IMR-90 (cell line): ENCODE data around the gene MAST3. TPM values are rescaled to one million over a fixed set of nuclear protein-coding genes. Genes with fewer than 3 reads are reported as not detected.

Source experiments
- ATAC-seq: fragments of 200-7000 bp; cut with Tn5 transposase; 2 replicates; pipeline ENCODE4 v1.9.1; 2020; ENCODE audit warnings: low read depth, mild to moderate bottlenecking, moderate library complexity
- BruUV-seq: library from RNA; stranded (reverse); fragments of 400-500 nt; replicated peaks from 2 replicates; lab custom pipeline; 2021; lab: Mats Ljungman, UMichigan
- CTCF ChIA-PET: fragments of 300-600 bp; formaldehyde crosslinking; extraction: SDS; loops from one replicate; lab custom pipeline; 2021; ENCODE audit warnings: antibody characterized with exemption; lab: Yijun Ruan, JAX
- POLR2A ChIA-PET: fragments of 300-600 bp; sonication (Branson Sonifier 250); formaldehyde crosslinking; loops from one replicate; lab custom pipeline; 2022; ENCODE audit warnings: antibody characterized with exemption; ENCODE audit not compliant: unreplicated experiment; lab: Charles Lee
- DNase-seq: peaks from one replicate; pipeline ENCODE4 v3.0.0; 2013
- H2AFZ ChIP-seq: replicated peaks from 2 replicates; pipeline ENCODE3; 2013; ENCODE audit warnings: low read length, mild to moderate bottlenecking; ENCODE audit not compliant: poor library complexity
- H2AK5ac ChIP-seq: 2 replicates; pipeline ENCODE4 v1.6.1; 2013; ENCODE audit warnings: low read depth, low read length, inconsistent platforms
- H2AK9ac ChIP-seq: replicated peaks from 2 replicates; pipeline ENCODE3; 2013; ENCODE audit warnings: mild to moderate bottlenecking, low read depth, low read length, moderate library complexity; ENCODE audit not compliant: poor library complexity
- H2BK120ac ChIP-seq: 2 replicates; pipeline ENCODE4 v1.6.1; 2013; ENCODE audit warnings: low read depth, low read length, inconsistent platforms
- H2BK15ac ChIP-seq: 3 replicates; pipeline ENCODE4 v1.6.1; 2013; ENCODE audit warnings: low read depth, low read length, inconsistent platforms
- H2BK20ac ChIP-seq: 2 replicates; pipeline ENCODE4 v1.6.1; 2013; ENCODE audit warnings: low read depth, mild to moderate bottlenecking, inconsistent platforms, low read length, moderate library complexity
- H2BK5ac ChIP-seq: 2 replicates; pipeline ENCODE4 v1.6.1; 2013; ENCODE audit warnings: mild to moderate bottlenecking, low read depth, low read length, inconsistent platforms; ENCODE audit not compliant: poor library complexity, severe bottlenecking
- H3K14ac ChIP-seq: replicated peaks from 2 replicates; pipeline ENCODE4 v1.6.1; 2013; ENCODE audit warnings: low read depth, low read length, inconsistent platforms
- H3K18ac ChIP-seq: 2 replicates; pipeline ENCODE4 v1.6.1; 2013; ENCODE audit warnings: low read depth, low read length, control low read depth
- H3K23ac ChIP-seq: 2 replicates; pipeline ENCODE4 v1.6.1; 2013; ENCODE audit warnings: low read depth, low read length, inconsistent platforms
- H3K27ac ChIP-seq: 2 replicates; pipeline ENCODE4 v1.5.1; 2013; ENCODE audit warnings: mild to moderate bottlenecking, control low read depth, low read length; ENCODE audit not compliant: insufficient read depth
- H3K27me3 ChIP-seq: 2 replicates; pipeline ENCODE4 v1.6.1; 2013; ENCODE audit warnings: low read length; ENCODE audit not compliant: control insufficient read depth, insufficient read depth
- H3K36me3 ChIP-seq: 2 replicates; pipeline ENCODE4 v1.6.1; 2013; ENCODE audit warnings: low read length, mixed read lengths; ENCODE audit not compliant: control insufficient read depth, insufficient read depth
- H3K4ac ChIP-seq: 2 replicates; pipeline ENCODE4 v1.6.1; 2013; ENCODE audit warnings: low read depth, low read length, inconsistent platforms
- H3K4me1 ChIP-seq: 2 replicates; pipeline ENCODE4 v1.6.1; 2013; ENCODE audit warnings: low read length, mixed read lengths; ENCODE audit not compliant: control insufficient read depth, insufficient read depth
- H3K4me2 ChIP-seq: 2 replicates; pipeline ENCODE4 v1.6.1; 2013; ENCODE audit warnings: low read depth, mild to moderate bottlenecking, control low read depth, low read length, moderate library complexity
- H3K4me3 ChIP-seq: 2 replicates; pipeline ENCODE4 v1.5.1; 2013; ENCODE audit warnings: low read depth, mild to moderate bottlenecking, control low read depth, low read length, moderate library complexity; ENCODE audit not compliant: insufficient read depth
- H3K56ac ChIP-seq: 2 replicates; pipeline ENCODE4 v1.6.1; 2013; ENCODE audit warnings: low read length, inconsistent platforms; ENCODE audit not compliant: insufficient read depth; ENCODE audit errors: extremely low read depth
- H3K79me1 ChIP-seq, 2 experiments: 2 replicates each; pipeline ENCODE4 v1.6.1; 2013; ENCODE audit warnings: low read length in 2 of 2, inconsistent platforms in 1 of 2, low read depth in 1 of 2
- H3K9ac ChIP-seq: 2 replicates; pipeline ENCODE4 v1.6.1; 2013; ENCODE audit warnings: low read depth, low read length, control low read depth
- H3K9me1 ChIP-seq: 2 replicates; pipeline ENCODE4 v1.6.1; 2013; ENCODE audit warnings: low read length, inconsistent platforms; ENCODE audit not compliant: insufficient read depth
- H3K9me3 ChIP-seq: 2 replicates; pipeline ENCODE4 v1.6.1; 2013; ENCODE audit warnings: low read length; ENCODE audit not compliant: control insufficient read depth, insufficient read depth
- H4K20me1 ChIP-seq: 2 replicates; pipeline ENCODE4 v1.6.1; 2013; ENCODE audit warnings: low read length, inconsistent platforms; ENCODE audit not compliant: insufficient read depth
- H4K5ac ChIP-seq: 2 replicates; pipeline ENCODE4 v1.6.1; 2013; ENCODE audit warnings: mild to moderate bottlenecking, low read depth, low read length, control low read depth
- H4K8ac ChIP-seq, 2 experiments: 2 replicates each; pipeline ENCODE4 v1.6.1; 2013; ENCODE audit warnings: low read depth in 2 of 2, low read length in 2 of 2, control low read depth in 1 of 2, inconsistent platforms in 1 of 2
- H4K91ac ChIP-seq: 2 replicates; pipeline ENCODE4 v1.6.1; 2013; ENCODE audit warnings: low read depth, low read length, inconsistent platforms; ENCODE audit not compliant: insufficient read depth
- CEBPB ChIP-seq: IDR thresholded peaks from 2 replicates; pipeline ENCODE4 v1.6.1; 2012; ENCODE audit warnings: low read depth, low read length, improper control_type of control experiment
- FOS ChIP-seq: fragments of 150-350 bp; IDR thresholded peaks from 2 replicates; pipeline ENCODE4 v1.6.1; 2016; ENCODE audit warnings: low read depth, low read length
- MXI1 ChIP-seq: IDR thresholded peaks from 2 replicates; pipeline ENCODE4 v1.6.1; 2012; ENCODE audit warnings: low read depth, mild to moderate bottlenecking, low read length, moderate library complexity, borderline replicate concordance
- RCOR1 ChIP-seq: IDR thresholded peaks from 2 replicates; pipeline ENCODE4 v1.6.1; 2012; ENCODE audit warnings: mild to moderate bottlenecking, low read length, improper control_type of control experiment; ENCODE audit not compliant: insufficient replicate concordance
- WGBS, 2 experiments: methylation state at CpG; one replicate each; pipeline versions ENCODE4 v1.1.5 to v1.1.7; 2013; ENCODE audit warnings: missing lambda C conversion rate in 2 of 2; ENCODE audit not compliant: insufficient read length in 1 of 2; ENCODE audit errors: extremely low coverage in 2 of 2; 5-methylcytosine and 5-hydroxymethylcytosine counted together
- dilution Hi-C: fragments of 300-500 bp; cut with HindIII; formaldehyde crosslinking; loops from one replicate; pipeline ENCODE4 v1.14.3; 2018; ENCODE audit warnings: low sequenced_read_pairs; ENCODE audit not compliant: unreplicated experiment
- in situ Hi-C: fragments of 300-500 bp; cut with MboI; formaldehyde crosslinking; loops from 3 replicates; pipeline ENCODE4 v1.14.3; 2019; ENCODE audit warnings: low sequenced_read_pairs, inconsistent platforms, mixed read lengths
- intact Hi-C: fragments of 100-400 bp; cut with micrococcal nuclease; formaldehyde crosslinking; loops from 2 replicates; pipeline ENCODE4 v1.10.0; 2022
- polyA plus RNA-seq, 3 experiments: library from polyadenylated mRNA; depleted of rRNA; stranded (reverse); fragments of >200 nt; gene quantifications; 2 replicates each; pipeline ENCODE4 v1.2.3, GENCODE V29; 2012; ENCODE audit warnings: low replicate concordance in 1 of 3
- total RNA-seq: library from RNA; depleted of rRNA; stranded (reverse); fragments of >200 nt; gene quantifications from 2 replicates; pipeline ENCODE4 v1.2.3, GENCODE V29; 2012
- TF ChIP-seq, protein P1 (sequence below): conservative IDR thresholded peaks from 2 replicates; pipeline ENCODE4 v1.5.1; 2012; ENCODE audit warnings: mild to moderate bottlenecking, low read depth, low read length, improper control_type of control experiment

The MAST3 gene
- total and polyA plus RNA-seq, 2 of the 4 experiments (the other 2 are of a cell fraction): 1.3 to 4.3 TPM

DNA sequence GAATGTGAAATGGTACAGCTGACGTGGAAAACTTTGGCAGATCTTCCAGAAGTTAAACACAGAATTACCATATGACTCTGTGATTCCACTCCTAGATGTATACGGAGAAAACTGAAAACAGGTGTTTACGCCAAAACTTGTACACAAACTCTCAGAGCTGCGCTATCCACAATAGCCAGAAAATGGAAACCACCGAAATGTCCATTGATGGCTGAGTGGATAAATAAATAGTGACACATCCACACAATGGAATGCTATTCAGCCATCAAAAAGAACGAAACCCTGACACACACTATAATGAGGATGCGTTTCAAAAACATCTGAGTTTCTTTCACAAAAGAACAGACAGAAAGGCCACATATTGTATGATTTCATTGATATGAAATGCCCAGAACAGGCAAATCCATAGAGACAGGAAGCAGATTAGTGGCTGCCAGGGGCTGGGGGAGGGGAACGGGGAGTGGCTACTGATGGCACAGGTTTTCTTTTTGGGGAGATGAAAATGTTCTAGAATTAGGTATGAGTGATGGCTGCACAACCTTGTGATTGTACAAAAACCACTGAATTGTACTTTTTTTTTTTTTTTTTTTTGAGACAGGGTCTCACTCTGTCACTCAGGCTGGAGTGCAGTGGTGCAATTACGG is 43.9 kb upstream of the MAST3 start:
- DNase-seq (peak; percentile 81), ATAC-seq (peak; percentile 36)
- Histone ChIP-seq H3K79me1 (no peaks in the 10 kb centered on the region), H3K4me2 (peak overlapping the region; percentile 28; the same call in 1 of the 2 replicates), H2AK5ac (no peak overlapping the region; the same call in 1 of the 2 replicates), H2BK120ac (peak overlapping the region; percentile 73; the same call in 1 of the 2 replicates), H3K56ac (no peak overlapping the region), H4K5ac (no peak overlapping the region), H2BK5ac (peak overlapping the region; percentile 9), H3K4me3 (no peak overlapping the region; the same call in 1 of the 2 replicates), H3K18ac (no peak overlapping the region), H3K4me1 (peaks cover 14% of the 10 kb centered on the region), H3K4ac (peak overlapping the region; percentile 11), H2BK15ac (no peak overlapping the region), H2BK20ac (no peak overlapping the region), H4K20me1 (no peaks in the 10 kb centered on the region), H2AFZ (no peak overlapping the region), H3K9me1 (no peaks in the 10 kb centered on the region), H3K36me3 (no peaks in the 10 kb centered on the region), H3K23ac (no peak overlapping the region), H3K9me3 (no peaks in the 10 kb centered on the region), H3K9ac (no peak overlapping the region), H3K27ac (no peak overlapping the region), H4K91ac (no peak overlapping the region), H3K14ac (no peak overlapping the region), H4K8ac (no peak overlapping the region), H2AK9ac (no peak overlapping the region), H3K27me3 (no peaks in the 10 kb centered on the region; the same call in 1 of the 2 replicates)
- BruUV-seq: no TSS peak
- in situ Hi-C loops (loop anchor here (25.0 kb wide), 1 partner anchor 116 kb away; the partner anchor contains the start of gene CCDC124), dilution Hi-C loops (no loop called here), intact Hi-C loops (no loop called here)
- POLR2A ChIA-PET: no interaction called here
- TF ChIP-seq, protein P1, sequence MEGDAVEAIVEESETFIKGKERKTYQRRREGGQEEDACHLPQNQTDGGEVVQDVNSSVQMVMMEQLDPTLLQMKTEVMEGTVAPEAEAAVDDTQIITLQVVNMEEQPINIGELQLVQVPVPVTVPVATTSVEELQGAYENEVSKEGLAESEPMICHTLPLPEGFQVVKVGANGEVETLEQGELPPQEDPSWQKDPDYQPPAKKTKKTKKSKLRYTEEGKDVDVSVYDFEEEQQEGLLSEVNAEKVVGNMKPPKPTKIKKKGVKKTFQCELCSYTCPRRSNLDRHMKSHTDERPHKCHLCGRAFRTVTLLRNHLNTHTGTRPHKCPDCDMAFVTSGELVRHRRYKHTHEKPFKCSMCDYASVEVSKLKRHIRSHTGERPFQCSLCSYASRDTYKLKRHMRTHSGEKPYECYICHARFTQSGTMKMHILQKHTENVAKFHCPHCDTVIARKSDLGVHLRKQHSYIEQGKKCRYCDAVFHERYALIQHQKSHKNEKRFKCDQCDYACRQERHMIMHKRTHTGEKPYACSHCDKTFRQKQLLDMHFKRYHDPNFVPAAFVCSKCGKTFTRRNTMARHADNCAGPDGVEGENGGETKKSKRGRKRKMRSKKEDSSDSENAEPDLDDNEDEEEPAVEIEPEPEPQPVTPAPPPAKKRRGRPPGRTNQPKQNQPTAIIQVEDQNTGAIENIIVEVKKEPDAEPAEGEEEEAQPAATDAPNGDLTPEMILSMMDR: no peak
- TF ChIP-seq MXI1 (no peak), CEBPB (no peak), RCOR1 (peak; percentile 12), FOS (peak; percentile 24; the same call in 1 of the 2 replicates)
- CTCF ChIA-PET: no interaction called here
- 60% methylated on average over 1 of the region's 9 CpGs; no CpG with 5 or more reads in 1 of the 2 experiments for WGBS, 2 experiments
